NCI-H1105 (cell line): ENCODE data around the gene PPDPF.
"Not testable (repeated sequence)": the region's sequence is repeated elsewhere in the genome, so short reads cannot be mapped to it uniquely, and the experiment has no call there.

Experiments used
- DNase-seq: peaks from one replicate; lab custom pipeline; 2025; lab: John Stamatoyannopoulos, UW

Gene PPDPF

DNA sequence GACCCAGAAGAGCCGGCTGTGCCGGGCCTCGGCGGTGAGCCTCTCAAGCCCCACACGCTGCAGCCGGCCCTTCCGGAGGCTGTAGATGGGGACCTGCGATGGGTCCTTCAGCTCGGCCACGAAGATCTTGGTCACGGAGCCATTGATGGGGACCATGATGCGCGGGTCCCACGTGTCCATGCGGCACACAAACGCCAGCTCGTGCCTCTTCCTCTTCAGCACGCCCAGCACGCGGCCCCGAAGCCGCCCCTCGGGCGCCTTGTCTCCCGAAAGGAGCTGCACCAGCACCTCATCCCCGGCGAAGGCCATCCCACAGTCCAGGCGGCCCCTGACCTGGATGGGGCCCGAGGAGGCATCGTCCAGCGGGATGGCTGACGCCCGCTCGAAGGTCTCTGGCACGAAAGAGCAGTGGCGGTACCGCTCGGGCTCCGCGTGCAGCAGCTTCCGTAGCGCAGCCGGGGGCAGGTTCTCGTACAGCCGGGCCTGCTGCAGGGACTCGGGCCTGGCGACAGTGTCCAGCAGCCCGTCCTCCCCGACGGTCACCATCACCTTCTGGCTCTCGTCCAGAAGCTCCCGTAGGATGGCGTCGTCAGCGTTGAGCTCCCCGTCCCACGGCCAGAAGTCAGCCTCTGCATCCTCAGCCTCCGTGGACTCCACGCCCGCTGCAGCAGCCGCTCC is 44.6 kb downstream of the PPDPF start:
- DNase-seq, result no peak

DNA sequence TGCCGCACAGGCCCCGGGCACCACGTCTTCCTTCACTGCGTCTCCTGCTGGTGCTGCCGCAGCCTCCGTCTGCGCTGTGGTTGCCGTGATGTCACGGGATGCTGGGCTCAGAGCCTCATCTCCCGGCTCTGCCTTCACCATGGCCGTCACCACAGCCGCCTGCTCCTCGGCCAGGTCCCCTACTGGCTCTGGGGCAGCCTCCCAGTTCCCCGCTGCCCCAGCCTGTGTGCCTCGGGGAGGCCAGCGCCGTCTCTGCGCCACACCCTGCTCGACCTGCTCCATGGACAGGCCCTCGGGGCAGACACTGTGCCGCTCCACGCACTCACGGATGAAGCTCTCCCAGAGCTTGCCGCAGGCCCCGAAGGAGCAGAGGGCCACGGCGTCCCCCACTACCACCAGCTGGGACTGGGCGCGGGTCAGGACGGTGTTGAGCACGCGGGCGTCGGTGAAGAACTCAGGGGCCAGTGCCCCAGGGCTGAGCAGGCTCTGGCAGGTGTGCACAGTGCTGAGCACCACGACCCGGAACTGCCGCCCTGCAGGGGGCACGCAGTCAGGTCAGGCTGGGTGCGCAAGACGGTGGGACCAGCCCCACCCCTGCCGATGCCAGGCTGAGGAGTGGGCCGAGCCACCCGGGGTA is 45.3 kb downstream of the PPDPF start:
- DNase-seq, result no peak

DNA sequence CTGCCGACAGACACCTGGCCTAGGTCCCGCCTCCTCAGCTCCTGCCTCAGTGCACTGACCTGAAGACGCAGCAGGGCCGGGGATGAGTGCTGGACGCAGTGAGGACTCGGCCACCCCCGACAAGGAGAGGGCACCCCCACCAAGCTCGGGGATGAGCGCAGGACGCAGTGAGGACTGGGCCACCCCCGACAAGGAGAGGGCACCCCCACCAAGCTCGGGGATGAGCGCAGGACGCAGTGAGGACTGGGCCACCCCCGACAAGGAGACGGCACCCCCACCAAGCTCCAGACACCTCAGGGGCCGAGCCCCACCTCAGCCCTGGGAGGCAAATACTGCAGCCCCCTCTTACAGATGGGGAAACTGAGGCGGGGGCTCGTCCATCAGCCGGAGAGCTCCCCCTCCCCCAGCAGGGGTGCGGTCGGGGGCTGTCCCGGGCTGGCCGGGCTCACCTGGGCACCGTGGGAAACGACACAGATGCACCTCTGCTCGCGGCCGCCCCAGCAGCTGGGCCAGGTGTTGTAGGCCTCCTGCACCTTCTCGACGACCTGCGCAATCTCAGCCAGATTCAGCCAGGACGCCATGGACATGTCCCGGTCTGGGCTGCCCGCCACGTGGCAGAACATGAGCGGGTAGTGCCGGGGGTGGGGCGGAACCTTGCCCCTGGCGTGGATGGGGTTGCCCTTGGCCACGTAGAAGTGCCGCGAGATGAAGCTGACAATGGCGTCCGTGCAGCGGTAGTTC is 46.0 kb downstream of the PPDPF start:
- no peak for DNase-seq

DNA sequence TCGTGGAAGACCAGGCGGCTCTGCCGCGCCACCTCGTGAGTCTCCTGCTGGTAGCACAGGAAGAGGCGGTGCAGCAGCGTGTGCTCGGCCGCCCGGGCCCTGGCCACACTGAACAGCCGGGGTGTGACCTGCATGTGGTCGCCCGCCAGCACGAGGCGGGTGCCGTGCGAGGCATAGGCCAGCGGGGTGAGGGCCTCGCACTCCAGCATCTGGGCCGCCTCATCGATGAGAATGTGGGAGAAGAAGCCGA is 46.5 kb downstream of the PPDPF start:
- DNase-seq, result no peak

DNA sequence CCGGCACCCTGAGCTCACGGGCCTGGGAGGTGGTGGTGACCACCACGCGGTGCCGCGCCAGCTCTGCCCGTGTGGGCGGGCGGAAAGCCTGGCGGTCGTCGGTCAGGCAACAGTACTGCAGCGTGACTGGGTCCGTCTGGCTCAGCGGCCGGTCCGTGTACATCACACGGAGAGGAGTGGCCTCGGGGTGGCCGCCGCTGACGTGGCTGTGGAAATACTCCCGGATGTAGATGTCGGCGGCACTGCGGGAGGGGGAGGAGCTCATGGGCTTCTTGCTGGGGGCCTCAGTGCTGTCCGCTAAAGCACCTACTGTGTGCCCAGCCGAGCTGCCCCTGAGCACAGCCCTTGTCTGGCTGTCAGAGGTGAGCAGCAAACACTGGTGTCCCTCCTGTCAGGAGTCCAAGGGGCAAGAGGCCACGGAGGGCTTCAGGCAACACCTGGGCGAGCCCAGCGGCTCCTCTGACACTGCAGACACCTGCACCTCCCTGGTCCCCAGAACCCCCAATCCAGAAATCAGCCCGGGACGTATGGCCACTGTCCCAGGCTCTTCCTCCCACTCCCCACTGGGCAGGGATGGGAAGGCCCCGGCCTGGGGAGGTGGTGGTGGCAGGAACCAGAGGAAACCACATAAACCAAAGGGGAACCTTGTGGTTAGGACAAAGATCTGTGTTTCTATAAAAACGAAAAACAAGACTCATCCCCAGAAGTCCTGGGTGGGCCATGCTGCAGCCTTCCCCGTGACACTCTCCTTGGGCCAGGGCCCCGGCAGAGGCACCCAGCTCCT is 47.0 kb downstream of the PPDPF start:
- DNase-seq, result no peak

DNA sequence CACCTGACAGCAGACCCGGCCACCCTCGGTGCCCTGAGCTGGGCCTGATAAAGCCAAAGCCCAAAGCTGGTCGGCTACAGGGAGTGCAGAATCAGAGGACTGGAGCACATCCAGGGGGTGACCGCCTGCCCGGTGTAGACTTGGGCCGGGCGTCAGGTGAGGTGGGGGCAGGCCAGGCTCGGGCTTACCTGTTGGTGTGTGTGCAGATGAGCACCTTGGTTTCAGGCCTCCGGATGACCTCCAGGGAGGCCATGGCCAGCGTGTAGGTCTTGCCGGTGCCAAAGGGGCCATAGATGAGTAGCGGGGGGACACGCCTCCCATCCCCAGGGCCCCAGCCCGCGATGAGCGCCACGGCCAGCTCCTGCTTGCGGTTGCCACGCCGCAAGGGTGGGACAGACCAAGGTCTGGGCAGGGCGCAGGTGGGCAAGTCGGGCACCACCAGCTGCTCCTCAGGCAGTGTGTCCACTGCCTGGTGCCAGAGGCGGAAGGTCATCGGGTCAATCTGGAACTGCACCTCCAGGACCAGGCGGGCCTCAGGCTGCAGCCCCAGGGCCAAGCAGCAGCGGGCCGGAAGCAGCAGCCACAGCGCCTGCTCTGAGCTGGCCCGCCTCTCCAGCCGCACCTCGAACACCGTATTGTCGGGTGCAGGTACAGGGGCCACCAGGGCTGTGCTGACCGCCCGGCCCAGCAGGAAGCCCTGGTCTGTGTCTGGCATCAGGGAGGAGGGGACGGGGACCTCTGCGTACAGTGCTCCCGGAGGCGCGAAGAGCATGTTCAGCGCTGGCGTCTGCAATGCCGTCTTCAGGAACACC is 47.8 kb downstream of the PPDPF start:
- DNase-seq, result no peak

DNA sequence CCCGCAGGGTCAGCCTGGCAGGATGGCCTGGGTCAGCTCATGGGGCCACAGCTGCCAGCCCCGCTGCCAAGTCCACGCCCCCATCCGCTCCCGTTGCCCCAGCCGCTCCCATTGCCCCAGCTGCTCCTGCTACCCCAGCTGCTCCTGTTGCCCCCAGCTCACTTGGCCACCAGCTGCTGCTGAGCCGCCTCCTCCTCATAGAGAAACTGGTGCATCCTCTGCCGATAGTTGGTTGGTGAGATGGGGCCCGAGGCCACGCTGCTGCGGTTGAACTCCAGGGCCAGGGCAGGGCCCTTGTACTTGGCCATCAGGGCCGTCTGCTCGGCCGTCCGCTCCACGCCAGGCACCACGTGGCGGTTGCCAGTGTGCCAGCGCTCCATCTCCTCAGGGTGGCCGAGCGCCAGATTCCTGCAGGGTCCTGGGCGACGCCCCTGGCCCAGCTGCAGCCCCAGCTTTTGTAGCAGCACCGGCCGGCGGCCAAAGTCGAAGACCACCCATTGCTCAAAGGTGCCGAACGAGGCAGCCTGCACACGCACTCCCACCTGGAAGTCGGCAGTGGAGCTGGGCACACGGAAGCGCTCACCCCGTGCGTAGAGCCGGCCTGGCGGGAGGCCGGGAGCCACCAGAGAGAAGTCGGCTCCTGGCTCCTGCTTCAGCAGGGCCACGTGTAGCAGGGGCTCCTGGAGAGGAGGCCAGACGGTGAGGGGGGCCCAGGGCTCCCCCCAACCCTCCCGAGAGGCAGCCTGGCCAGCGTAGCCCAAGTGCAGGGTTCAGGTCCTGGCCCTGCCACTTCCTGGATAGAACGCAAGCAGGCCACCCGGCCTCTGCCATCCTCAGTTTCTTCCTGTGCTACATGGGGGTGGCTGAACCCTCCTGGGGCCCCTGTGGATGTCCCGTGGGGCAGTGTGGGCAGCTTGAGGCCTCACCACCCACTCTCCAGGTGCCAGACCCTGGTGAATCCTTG is 48.7 kb downstream of the PPDPF start:
- DNase-seq, result no peak

DNA sequence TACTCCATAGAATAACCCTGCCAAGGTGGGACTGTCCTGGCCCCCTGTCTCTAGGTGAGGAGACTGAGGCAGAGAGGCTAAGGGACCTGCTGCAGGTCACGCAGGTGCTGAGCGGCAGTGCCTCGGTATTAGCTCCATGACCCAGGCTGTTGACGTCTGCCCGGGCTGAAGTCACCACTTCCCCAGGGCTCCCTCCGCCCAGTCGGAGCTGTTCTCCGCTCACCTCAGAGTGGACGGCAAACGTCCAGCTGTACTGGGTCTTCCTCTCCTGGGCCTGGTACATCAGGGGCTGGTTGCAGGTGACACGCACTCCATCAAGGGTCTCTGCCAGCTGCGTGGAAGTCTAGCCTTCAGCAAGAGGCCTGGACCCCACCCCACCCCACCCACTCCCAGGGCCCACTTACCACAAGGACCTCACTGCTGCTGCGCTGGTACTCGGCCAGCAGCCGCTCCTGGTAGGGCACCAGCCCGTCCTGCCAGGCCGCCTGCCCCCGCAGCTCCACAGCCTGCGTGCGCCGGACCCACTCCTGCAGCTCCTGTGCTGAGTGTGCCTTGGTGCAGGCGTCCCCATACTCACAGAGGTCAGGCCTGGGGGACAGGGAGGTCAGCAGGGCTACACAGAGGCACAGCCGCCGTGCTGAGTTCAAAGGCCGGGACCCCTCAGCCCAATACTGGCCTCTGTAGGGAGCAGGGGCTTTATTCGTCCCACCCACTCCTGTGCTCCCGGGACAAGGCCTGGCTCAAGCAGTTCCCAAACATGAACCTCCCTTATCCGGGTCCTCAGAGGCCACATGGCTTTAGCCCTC is 49.9 kb downstream of the PPDPF start:
- DNase-seq, result no peak

DNA sequence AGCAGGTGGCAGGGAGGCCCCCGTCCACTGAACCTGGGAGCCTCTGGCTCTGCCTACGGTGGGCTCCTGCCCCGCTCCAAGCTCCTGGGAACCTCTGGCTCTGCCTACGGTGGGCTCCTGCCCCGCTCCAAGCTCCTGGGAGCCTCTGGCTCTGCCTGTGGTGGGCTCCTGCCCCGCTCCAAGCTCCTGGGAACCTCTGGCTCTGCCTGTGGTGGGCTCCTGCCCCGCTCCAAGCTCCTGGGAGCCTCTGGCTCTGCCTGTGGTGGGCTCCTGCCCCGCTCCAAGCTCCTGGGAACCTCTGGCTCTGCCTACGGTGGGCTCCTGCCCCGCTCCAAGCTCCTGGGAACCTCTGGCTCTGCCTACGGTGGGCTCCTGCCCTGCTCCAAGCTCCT is 50.5 kb downstream of the PPDPF start:
- not testable (repeated sequence) for DNase-seq
